T follicular helper cell (primary cell): ENCODE data around the gene EFHC2.
A peak's percentile ranks its signal among the peaks of the same experiment; 100 is the strongest.

Experiments used
- DNase-seq: peaks from one replicate; pipeline ENCODE4 v3.0.0-alpha.2; 2020; ENCODE audit warnings: low read depth
- total RNA-seq, 2 experiments: gene quantifications; one replicate each; lab custom pipeline; 2026; lab: John Stamatoyannopoulos, UW

Gene EFHC2
- 0.09 to 1.0 reads per million in 2 experiments for total RNA-seq

DNA sequence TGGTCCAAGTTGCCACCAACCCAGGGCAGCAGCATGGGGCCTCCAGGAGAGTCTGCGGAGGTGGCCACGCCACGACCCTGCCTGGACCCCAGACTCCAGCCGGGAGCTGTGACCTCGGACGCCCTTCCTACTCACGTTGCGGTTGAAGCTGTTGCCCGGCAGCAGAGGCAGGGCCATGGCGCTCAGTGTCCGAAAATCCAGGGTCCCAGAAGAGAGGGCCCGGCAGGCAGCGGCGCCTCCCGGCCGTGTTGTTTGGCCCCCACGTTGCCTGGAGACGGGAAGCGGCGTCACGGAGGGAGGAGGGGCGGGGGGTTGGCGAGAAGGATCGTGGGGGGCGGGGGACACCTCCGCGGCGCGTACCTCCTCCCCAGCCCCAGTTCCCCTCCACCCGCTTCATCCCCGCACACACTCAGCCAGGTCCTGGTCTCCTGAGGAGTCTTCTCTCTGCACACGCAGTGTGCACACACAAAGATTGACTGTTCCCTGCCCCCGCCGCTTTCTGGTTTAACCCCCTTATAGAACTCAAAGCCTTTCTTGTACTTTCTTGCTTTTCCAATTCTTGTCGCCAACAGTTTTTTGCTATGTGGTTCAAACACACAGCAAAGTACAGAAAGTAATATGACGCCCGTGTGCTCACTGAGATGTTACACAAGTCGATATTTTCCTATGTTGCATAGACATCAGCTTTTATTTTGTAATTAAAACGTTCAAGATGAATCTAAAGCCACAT lies at the start of gene EFHC2:
Gene EFHC2 (minus strand): TSS at position 261 of the 730 bp plus-strand sequence. CDS start 84 bp downstream, at position 177.
- DNase-seq: peak; percentile 48

DNA sequence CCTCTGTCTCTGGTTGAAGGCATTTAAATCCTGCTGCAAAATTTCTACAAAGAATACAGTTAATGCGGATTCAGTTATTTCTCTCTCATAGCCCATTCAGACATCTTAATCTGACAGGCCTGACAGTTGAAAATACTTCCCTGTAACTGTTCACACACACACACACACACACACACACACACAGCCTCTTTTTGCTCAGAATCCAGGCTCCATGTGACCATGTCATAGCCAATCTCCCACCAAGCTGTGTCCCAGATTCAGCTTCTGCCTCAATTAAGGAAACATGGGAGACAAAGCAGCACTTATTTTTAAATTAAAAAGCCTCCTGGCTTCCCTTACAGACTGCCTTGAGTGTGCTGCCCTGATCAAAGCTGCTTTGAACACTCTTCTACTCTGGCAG lies 49.3 kb upstream of the EFHC2 start:
- no peak for DNase-seq

- DNase-seq: no peak
These were observed 41.3 kb upstream of the EFHC2 start for GRCh38 chrX:44384688-44385338.

GRCh38 chrX:44382871-44383270 lies 39.4 kb upstream of the EFHC2 start:
- no peak for DNase-seq

GRCh38 chrX:44352758-44353157 lies 9.3 kb upstream of the EFHC2 start:
- no peak for DNase-seq

DNA sequence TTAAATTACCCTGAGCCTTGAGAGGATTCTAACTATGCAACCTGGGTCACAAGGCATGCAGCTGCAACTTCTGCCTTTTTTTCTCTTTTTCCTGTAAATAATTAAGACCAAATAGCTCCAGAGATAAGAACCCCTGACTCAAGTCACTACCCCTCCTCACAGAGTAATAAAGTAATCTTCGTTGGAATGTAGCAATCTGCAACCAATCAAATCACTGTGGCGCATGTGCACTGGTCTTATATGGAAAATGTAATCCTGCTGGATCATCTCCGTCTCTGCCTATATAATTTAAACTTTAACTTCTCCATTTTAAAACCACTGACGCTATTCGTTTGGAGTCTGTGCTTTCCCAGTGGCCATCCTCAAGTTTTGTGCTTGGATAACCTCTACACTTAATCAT lies 6.1 kb upstream of the EFHC2 start:
- no peak for DNase-seq

DNA sequence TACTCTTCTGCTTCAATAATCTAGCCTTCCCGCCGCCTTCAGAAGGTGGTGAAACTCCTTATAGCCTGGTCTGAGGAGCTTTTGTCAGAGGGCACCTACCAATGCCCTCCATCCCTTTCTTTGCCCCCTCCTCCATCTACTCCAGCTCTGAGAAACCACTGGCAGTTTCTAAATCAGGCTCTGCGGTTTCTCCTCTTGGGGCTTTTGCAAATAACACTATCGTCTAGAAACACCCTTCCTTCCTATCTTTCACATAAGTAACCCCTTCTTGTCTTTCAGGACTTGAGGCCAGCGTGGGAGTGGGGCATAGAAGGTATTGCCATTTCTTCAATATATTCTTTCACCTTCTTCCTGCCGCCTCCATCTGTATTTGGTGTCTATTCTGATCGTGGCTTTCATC lies 1.2 kb upstream of the EFHC2 start:
- DNase-seq: no peak

- DNase-seq: peak; percentile 50
These were observed 722 bp upstream of the EFHC2 start for GRCh38 chrX:44344194-44344593.

DNA sequence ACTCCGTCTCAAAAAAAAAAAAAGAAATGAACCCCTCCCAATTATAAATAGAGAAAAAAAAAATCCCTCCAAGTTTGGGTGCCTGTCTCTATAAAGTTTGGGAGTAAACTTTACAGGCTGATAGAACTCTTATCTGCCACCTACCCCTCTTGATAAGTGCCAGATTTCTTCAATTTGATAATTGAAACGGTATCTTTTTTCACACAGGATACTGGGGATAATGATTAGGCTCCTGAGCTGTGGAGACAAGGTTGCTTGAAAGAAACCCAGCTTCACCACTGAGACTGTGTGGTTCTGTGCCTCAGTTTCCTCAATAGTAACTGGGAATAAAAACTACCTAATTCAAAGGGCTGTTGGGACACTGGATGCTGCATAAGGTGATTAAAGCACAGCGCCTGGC lies 606 bp downstream of the EFHC2 start:
- DNase-seq: no peak

GRCh38 chrX:44338361-44338760 lies 5.1 kb downstream of the EFHC2 start:
- no peak for DNase-seq

- DNase-seq: no peak
These were observed 11.0 kb downstream of the EFHC2 start for GRCh38 chrX:44332437-44332836.

DNA sequence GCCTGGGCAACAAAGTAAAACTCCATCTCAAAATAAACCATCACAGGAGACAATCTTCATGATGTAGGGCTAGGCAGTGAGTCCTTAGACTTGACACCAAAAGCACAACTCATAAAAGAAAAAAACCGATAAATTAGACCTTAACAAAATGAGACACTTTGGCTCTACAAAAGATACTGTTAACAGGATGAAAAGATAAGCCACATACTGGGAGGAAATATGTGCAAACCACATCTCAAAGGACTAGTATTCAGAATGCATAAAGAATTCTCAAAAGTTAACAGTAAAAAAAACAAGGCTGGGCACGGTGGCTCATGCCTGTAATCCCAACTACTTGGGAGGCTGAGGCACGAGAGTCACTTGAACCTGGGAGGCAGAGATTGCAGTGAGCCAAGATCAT lies 13.2 kb downstream of the EFHC2 start:
- no peak for DNase-seq

DNA sequence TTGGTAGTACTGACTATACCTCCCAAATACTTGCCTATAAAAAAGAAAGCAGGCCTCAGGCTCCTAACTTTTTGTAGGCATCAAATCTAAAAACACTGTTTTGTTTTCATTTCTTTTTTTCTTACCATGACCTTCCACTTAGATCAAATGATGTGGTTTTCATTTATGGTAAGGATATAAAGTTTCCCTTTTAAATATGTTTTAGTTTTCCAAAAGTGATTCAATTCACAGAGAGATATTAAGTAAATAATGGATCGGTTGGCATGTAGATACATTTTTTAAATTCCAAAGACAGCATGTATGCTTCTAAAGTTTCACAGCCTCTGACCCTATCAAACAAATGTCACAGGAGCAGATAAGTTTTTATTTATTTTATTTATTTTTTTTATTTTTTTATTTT lies 23.9 kb downstream of the EFHC2 start:
- no peak for DNase-seq

- no peak for DNase-seq
These were observed 26.3 kb downstream of the EFHC2 start for GRCh38 chrX:44317181-44317580.

DNA sequence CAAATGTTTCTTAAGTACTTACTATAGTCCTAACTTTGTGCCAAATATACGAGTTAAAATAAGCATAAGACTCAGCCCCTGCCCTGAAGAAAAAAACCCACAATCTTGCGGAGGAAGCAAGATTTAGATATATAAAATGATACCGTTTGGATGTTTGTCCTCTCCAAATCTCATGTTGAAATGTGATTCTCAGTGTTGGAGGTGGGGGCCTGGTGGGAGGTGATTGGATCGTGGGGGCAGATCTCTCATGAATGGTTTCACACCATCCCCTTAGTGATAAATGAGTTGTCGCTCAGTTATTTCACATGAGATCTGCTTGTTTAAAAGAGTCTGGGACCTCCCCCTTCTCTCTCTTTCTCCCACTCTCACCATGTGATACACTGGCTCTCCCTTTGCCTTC lies 28.7 kb downstream of the EFHC2 start:
- DNase-seq: no peak

DNA sequence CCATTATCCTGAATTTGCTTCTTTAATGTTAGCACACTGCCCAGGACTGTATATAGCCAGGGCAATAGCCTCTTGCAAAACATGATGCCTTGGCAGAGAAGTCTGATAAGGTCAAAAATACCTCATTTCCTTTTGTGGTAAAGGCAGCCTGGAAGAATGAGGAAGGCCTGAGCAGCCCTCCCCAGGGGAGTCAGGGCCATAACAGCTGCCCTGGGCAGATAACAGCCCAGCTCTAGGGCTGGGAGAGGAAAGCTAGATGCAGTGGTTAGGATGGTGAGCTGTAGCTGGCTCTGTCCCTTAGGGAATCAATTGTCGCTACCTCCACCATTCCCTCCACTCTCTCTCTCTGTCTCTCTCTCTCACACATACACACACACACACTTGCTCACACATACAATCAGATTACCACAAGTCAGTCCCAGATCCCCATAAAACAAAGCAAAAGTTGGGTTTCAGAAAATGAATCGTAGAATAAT lies 29.2 kb downstream of the EFHC2 start:
- DNase-seq: no peak

DNA sequence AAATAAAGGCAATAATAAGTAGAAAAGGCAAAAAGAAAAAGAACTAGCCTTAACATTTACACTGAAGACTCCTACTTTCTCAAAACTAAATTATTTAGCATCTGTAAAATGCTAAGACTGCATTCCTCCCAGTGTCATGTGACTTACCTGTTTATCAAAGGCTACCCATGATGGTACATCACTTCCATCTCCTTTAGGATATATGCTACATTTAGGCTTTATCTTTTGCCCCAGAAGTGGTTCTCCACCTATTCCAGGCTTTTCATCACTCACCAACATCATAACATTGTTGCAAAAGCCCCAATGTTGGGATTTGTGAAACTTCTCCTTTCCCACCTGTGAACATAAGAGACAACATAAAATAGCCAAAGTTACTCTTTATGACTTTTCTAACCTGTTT lies 31.1 kb downstream of the EFHC2 start:
- no peak for DNase-seq

DNA sequence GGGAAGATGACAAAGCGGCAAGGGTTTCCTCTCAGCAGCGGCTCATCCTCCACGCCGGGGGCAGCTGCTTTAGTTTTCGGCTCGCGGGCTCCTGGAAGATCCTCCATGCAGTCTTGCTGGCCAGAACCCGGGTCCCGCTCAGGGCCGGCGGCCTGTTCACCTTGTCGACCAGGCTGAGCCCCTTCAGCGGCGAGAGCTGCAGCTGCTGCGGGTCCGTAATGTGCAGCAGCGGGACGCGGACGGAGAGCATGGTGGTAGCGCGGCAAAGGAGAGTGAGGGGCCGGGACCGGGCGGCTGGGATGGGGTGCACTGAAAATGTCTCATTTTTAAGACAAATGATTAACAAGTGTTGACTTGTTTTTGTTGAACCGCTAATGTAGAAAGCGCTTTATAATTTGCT lies 33.2 kb downstream of the EFHC2 start:
- no peak for DNase-seq

DNA sequence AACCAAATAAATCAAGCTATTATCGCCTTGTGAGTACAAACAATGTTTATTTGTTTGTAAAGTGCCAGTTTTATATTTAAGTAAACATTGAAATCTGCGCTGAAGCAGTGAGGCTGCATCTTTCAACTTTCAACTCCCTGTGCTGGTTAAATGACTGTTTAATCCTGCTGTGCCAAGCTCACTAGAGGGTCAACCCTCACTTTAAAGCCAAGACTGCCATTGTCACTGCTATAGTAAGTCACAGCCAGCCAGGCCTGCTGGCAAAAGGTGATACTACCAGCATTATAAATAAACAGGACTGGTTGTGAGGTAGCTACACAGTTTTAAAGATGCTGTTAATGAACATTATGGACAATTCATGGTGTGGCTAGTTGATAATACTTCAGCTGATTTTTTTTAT lies 34.6 kb downstream of the EFHC2 start:
- DNase-seq: no peak

GRCh38 chrX:44306356-44306755 lies 37.1 kb downstream of the EFHC2 start:
- DNase-seq: no peak

DNA sequence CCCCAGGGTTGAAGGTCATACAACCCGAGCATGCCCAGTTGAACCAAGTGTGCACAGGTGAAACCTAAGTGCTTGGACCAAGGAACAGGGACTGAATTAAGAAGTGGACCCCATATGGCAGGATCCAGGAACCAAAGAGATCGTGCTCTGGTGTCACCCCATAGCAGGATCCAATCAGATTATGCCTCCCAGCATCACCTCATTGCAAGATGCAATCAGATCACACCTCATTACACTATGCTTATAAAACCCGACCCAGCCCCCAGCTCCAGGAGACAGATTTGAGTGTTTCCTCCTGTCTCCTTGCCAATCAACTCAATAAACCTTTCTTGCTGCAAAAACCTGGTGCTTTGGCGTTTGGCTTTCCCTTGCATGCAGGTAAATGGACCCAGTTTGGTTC lies 37.6 kb downstream of the EFHC2 start:
- no peak for DNase-seq

GRCh38 chrX:44303119-44303518 lies 40.4 kb downstream of the EFHC2 start:
- no peak for DNase-seq

DNA sequence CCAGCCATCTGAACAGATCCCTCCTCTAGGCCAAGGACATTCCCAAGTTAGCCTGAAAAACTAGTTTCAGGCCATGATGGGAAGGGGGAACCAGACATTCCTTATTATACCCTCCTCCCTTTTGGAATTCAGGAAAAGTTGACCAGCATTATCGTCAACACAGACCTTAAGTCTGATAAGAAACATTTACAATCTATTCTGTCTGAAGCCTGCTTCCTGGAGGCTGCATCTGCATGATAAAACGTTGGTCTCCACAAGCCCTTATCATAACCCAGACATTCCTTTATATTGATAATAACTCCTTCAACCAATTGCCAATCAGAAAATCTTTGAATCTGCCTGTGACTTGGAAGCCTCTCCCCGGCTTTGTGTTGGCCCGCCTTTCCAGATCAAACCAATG lies 44.3 kb downstream of the EFHC2 start:
- no peak for DNase-seq
